Gastrocnemius medialis (tissue), 4 donors: Measurements from ENCODE around the gene CACNB4.

Source experiments
- CTCF ChIP-seq, 5 experiments: fragments of 450-650 bp in 3 of 5; fragments of 200-600 bp in 2 of 5; sonication (generic) in 2 of 5; IDR thresholded peaks in 4 of 5; conservative IDR thresholded peaks in 1 of 5; 1 replicate in 4 of 5; 2 replicates in 1 of 5; pipeline ENCODE4 v1.5.1; 2016 to 2019; ENCODE audit warnings: antibody characterized with exemption in 5 of 5, mild to moderate bottlenecking in 3 of 5, moderate library complexity in 3 of 5
- POLR2A ChIP-seq, 2 donors: fragments of 450-650 bp; IDR thresholded peaks; one replicate each; pipeline ENCODE4 v1.6.1; 2017; ENCODE audit warnings: antibody characterized with exemption in 2 of 2, mild to moderate bottlenecking in 2 of 2, moderate library complexity in 2 of 2

- TF ChIP-seq CTCF (IDR thresholded peaks at IDR 0.05 in 4 of 5, conservative IDR thresholded peaks at IDR 0.05 in 1 of 5), result no peak
- no peak for TF ChIP-seq POLR2A (IDR thresholded peaks at IDR 0.05)
Measured at GRCh38 chr2:151796774-151797173, 302.1 kb downstream of the CACNB4 start.
